Fibroblast of pulmonary artery (primary cell): ENCODE data around the gene PDSS2.
"Not testable (repeated sequence)": the region's sequence is repeated elsewhere in the genome, so short reads cannot be mapped to it uniquely, and the experiment has no call there.

Experiments
- DNase-seq: peaks from one replicate; pipeline ENCODE4 v3.0.0-alpha.2; 2010; ENCODE audit warnings: low read depth
- H3K4me3 ChIP-seq: replicated peaks from 2 replicates; pipeline ENCODE4 v1.5.1; 2011; ENCODE audit warnings: low read depth, mild to moderate bottlenecking, control low read depth, low read length, moderate library complexity
- CTCF ChIP-seq: IDR thresholded peaks from 2 replicates; pipeline ENCODE4 v1.5.1; 2011; ENCODE audit warnings: mild to moderate bottlenecking, control low read depth, low read length, inconsistent platforms; ENCODE audit errors: missing control alignments

PDSS2 gene

DNA sequence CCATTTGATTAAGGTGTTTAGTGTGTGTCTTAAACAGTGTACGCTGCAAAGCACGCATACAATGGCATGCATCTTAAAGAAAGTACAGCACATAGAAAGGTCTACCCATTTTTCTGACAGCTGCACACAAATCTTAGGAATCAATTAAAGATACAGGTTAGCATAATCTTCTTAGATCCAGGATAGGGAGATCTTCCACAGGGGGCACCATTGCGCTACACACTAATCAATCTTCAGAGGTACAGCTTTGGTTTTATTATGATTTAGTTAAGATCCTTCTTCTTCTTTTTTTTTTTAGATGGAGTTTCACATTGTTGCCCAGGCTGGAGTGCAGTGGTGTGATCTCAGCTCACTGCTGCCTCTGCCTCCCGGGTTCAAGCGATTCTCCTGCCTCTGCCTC, 280.4 kb downstream of the PDSS2 start:
- DNase-seq = peak; percentile 43
- H3K4me3 ChIP-seq = no peak overlapping the region
- TF ChIP-seq CTCF = peak; percentile 35

GRCh38 chr6:107173779-107174178, 285.6 kb downstream of the PDSS2 start:
- no peak for TF ChIP-seq CTCF
- DNase-seq = peak; percentile 13
- no peak overlapping the region for H3K4me3 ChIP-seq

DNA sequence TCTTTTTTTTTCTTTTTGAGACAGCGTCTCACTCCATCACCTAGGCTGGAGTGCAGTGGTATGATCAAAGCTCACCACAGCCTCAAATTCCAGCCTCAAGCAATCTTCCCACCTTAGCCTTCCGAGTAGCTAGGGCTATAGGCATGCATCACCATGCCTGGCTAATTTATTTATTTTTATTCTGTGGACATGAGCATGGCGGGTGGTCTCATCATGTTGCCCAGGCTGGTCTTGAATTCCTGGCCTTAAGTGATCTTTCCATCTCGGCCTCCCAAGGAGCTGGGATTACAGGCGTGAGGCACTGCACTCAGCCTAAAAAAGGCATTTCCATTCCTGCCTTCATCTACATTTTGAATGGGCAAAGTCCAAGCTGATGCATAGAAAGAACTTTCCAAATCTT, 287.9 kb downstream of the PDSS2 start:
- DNase-seq = no peak
- no peak overlapping the region for H3K4me3 ChIP-seq
- no peak for TF ChIP-seq CTCF

GRCh38 chr6:107164299-107164698, 295.1 kb downstream of the PDSS2 start:
- H3K4me3 ChIP-seq, DNase-seq: not testable (repeated sequence)

DNA sequence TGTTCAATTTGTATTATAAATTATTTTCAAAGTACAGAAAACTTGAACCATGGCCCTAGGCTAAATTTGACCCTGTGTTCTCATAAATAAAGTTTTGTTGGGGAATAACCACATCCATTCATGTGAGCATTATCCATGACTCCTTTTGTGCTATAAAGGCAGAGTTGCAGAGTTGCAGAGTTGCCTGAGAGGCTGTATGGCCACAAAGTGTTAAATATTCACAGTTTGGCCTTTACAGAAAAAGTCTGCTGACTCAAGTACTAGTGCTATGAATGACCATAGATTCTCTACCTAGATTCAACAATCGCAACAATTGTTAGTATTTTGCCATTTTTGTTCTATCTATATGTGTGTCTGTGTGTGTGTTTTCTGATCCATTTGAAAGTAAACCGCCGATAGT, 297.8 kb downstream of the PDSS2 start:
- no peak for DNase-seq
- TF ChIP-seq CTCF = no peak
- no peak overlapping the region for H3K4me3 ChIP-seq

GRCh38 chr6:107156617-107157016, 302.7 kb downstream of the PDSS2 start:
- TF ChIP-seq CTCF = no peak
- no peak for DNase-seq
- no peak overlapping the region for H3K4me3 ChIP-seq

GRCh38 chr6:107154801-107155160, 304.6 kb downstream of the PDSS2 start:
- TF ChIP-seq CTCF = no peak
- DNase-seq = no peak

More at GRCh38 chr6:107154801-107155160, 304.6 kb downstream of the PDSS2 start:
- H3K4me3 ChIP-seq = no peak overlapping the region
